B cell (primary cell): ENCODE measurements around the gene AP2B1. TPM values are rescaled to one million over a fixed set of nuclear protein-coding genes. Genes with fewer than 3 reads are reported as not detected.

ENCODE experiments used
- ATAC-seq: fragments of 200-7000 bp; cut with Tn5 transposase; one replicate; pipeline ENCODE4 v1.10.0; 2021; ENCODE audit warnings: low read depth, mild to moderate bottlenecking, moderate number of reproducible peaks, moderate library complexity
- CTCF ChIA-PET: fragments of 350-600 bp; sonication (Branson Sonifier 250); formaldehyde crosslinking; loops from one replicate; lab custom pipeline; 2021; ENCODE audit warnings: antibody characterized with exemption, inconsistent platforms; lab: Charles Lee
- POLR2A ChIA-PET: fragments of 350-600 bp; sonication (Branson Sonifier 250); formaldehyde crosslinking; loops from one replicate; lab custom pipeline; 2021; ENCODE audit warnings: antibody characterized with exemption; lab: Charles Lee
- DNase-seq: peaks from one replicate; pipeline ENCODE4 v3.0.0; 2013
- H2AFZ ChIP-seq: 2 replicates; pipeline ENCODE4 v1.6.1; 2012; ENCODE audit warnings: mild to moderate bottlenecking, low read depth, low read length; ENCODE audit not compliant: insufficient read depth, poor library complexity, severe bottlenecking
- H3K27ac ChIP-seq, 2 donors: 1 replicate in 1 of 2; 2 replicates in 1 of 2; pipeline ENCODE4 v1.5.1; 2012 to 2013; ENCODE audit warnings: low read length in 2 of 2, mild to moderate bottlenecking in 2 of 2, moderate library complexity in 1 of 2
- H3K27me3 ChIP-seq, 4 experiments: fragments of 200-600 bp in 1 of 4; sonication (generic) in 1 of 4; replicated peaks in 1 of 4; 1 replicate in 2 of 4; 2 replicates in 2 of 4; pipeline versions ENCODE4 v1.6.1 to v1.7.0; 2013 to 2016; ENCODE audit warnings: low read length in 3 of 4, mild to moderate bottlenecking in 2 of 4, mixed read lengths in 1 of 4, moderate library complexity in 1 of 4; ENCODE audit not compliant: insufficient read depth in 4 of 4, control insufficient read depth in 3 of 4; ENCODE audit errors: control extremely low read depth in 1 of 4
- H3K36me3 ChIP-seq, 2 experiments: replicated peaks in 1 of 2; 1 replicate in 1 of 2; 2 replicates in 1 of 2; pipeline versions ENCODE4 v1.6.1 to v1.7.1; 2013; ENCODE audit warnings: low read length in 1 of 2; ENCODE audit not compliant: insufficient read depth in 2 of 2, control insufficient read depth in 1 of 2; ENCODE audit errors: control extremely low read depth in 1 of 2, extremely low read depth in 1 of 2
- H3K4me1 ChIP-seq, 2 donors: fragments of 200-600 bp in 1 of 2; sonication (generic) in 1 of 2; 1 replicate in 1 of 2; 2 replicates in 1 of 2; pipeline versions ENCODE4 v1.5.1 to v1.6.1; 2013 to 2017; ENCODE audit warnings: low read length in 2 of 2; ENCODE audit not compliant: control insufficient read depth in 2 of 2, insufficient read depth in 2 of 2
- H3K4me2 ChIP-seq: replicated peaks from 2 replicates; pipeline ENCODE3; 2012; ENCODE audit warnings: mild to moderate bottlenecking, low read depth, low read length; ENCODE audit not compliant: poor library complexity, severe bottlenecking
- H3K4me3 ChIP-seq, 5 experiments: fragments of 200-600 bp in 1 of 5; sonication (generic) in 1 of 5; 1 replicate in 3 of 5; 2 replicates in 2 of 5; pipeline versions ENCODE4 v1.5.1 to v1.7.0; 2011 to 2016; ENCODE audit warnings: low read length in 4 of 5, mild to moderate bottlenecking in 4 of 5, low read depth in 2 of 5, control low read depth in 1 of 5, moderate library complexity in 1 of 5; ENCODE audit not compliant: insufficient read depth in 1 of 5; ENCODE audit errors: control extremely low read depth in 1 of 5, extremely low read depth in 1 of 5
- H3K79me2 ChIP-seq: fragments of 200-600 bp; sonication (generic); one replicate; pipeline ENCODE4 v1.6.0; 2016; ENCODE audit warnings: low read length; ENCODE audit not compliant: control insufficient read depth, insufficient read depth
- H3K9ac ChIP-seq: fragments of 200-600 bp; sonication (generic); 2 replicates; pipeline ENCODE4 v1.6.1; 2017; ENCODE audit warnings: mild to moderate bottlenecking, low read length, moderate library complexity
- H3K9me3 ChIP-seq, 3 donors: one replicate each; pipeline versions ENCODE4 v1.6.1 to v1.7.1; 2013; ENCODE audit warnings: low read length in 2 of 3; ENCODE audit not compliant: control insufficient read depth in 2 of 3, insufficient read depth in 1 of 3; ENCODE audit errors: control extremely low read depth in 1 of 3
- H4K20me1 ChIP-seq: 2 replicates; pipeline ENCODE4 v1.6.0; 2012; ENCODE audit warnings: mild to moderate bottlenecking, low read length; ENCODE audit not compliant: insufficient read depth, control insufficient read depth, poor library complexity, severe bottlenecking
- H3K27ac Mint-ChIP-seq: one replicate; pipeline ENCODE4 v1.8.0; 2021; ENCODE audit warnings: mixed read lengths
- H3K27me3 Mint-ChIP-seq: one replicate; pipeline ENCODE4 v1.8.0; 2021; ENCODE audit warnings: mixed read lengths
- H3K4me1 Mint-ChIP-seq: one replicate; pipeline ENCODE4 v1.8.0; 2021; ENCODE audit warnings: mixed read lengths
- H3K4me3 Mint-ChIP-seq: one replicate; pipeline ENCODE4 v1.8.0; 2021; ENCODE audit warnings: mixed read lengths
- H3K9me3 Mint-ChIP-seq: one replicate; pipeline ENCODE4 v1.8.0; 2022; ENCODE audit warnings: mixed read lengths; ENCODE audit not compliant: insufficient read depth
- CTCF ChIP-seq: fragments of 200-600 bp; IDR thresholded peaks from one replicate; pipeline ENCODE4 v1.8.0; 2022; ENCODE audit warnings: antibody characterized with exemption, mild to moderate bottlenecking
- EZH2 ChIP-seq: IDR thresholded peaks from 2 replicates; pipeline ENCODE4 v1.6.1; 2012; ENCODE audit warnings: borderline replicate concordance, low read depth, mild to moderate bottlenecking, moderate library complexity, low read length; ENCODE audit not compliant: insufficient read depth, poor library complexity, severe bottlenecking
- WGBS: methylation state at CpG from one replicate; pipeline ENCODE4 v1.1.5; 2013; ENCODE audit warnings: missing lambda C conversion rate; ENCODE audit not compliant: insufficient coverage; 5-methylcytosine and 5-hydroxymethylcytosine counted together
- intact Hi-C: fragments of 100-400 bp; cut with micrococcal nuclease; formaldehyde crosslinking; loops from one replicate; pipeline ENCODE4 v1.10.0; 2022
- polyA plus RNA-seq: library from polyadenylated mRNA; depleted of rRNA; stranded (reverse); fragments of >200 nt; gene quantifications from 2 replicates; pipeline ENCODE4 v1.2.3, GENCODE V29; 2012
- total RNA-seq, 2 donors: library from RNA; stranded (reverse); fragments of 120-200 nt in 1 of 2; gene quantifications; 1 replicate in 1 of 2; 2 replicates in 1 of 2; pipeline versions ENCODE4 v1.2.3 to v1.2.4, GENCODE V29; 2013 to 2022

Gene AP2B1
- total and polyA plus RNA-seq, 2 donors (not counting 1 experiment from before 2014, with no cell fraction given) = 33.1 to 123 TPM

GRCh38 chr17:35731917-35732805 is 145.0 kb downstream of the AP2B1 start:
- peaks cover 11% of the 10 kb centered on the region for H3K27me3 Mint-ChIP-seq
- no peaks in the 10 kb centered on the region for H3K36me3 ChIP-seq
- DNase-seq (no peak), ATAC-seq (no peak)
- ChIA-PET POLR2A (interaction anchor here (0.6 kb wide), 1 partner anchor 74 kb away, joined by 7 read pairs; no protein-coding TSS in a partner anchor), CTCF (interaction anchor here (1.3 to 1.5 kb wide), 2 partner anchors 13 to 15 kb away, joined by 3 to 4 read pairs; no protein-coding TSS in a partner anchor)
- H3K79me2 ChIP-seq = no peaks in the 10 kb centered on the region
- H3K27ac Mint-ChIP-seq = no peak overlapping the region
- H4K20me1 ChIP-seq = no peaks in the 10 kb centered on the region
- H3K4me1 Mint-ChIP-seq = peaks cover 15% of the 10 kb centered on the region
- no peak overlapping the region for H3K9ac ChIP-seq
- H3K27ac ChIP-seq = no peak overlapping the region
- peak overlapping the region; percentile 76 for H3K4me3 Mint-ChIP-seq
- H2AFZ ChIP-seq = no peak overlapping the region
- intact Hi-C loops = no loop called here
- H3K27me3 ChIP-seq = peaks cover 0 to 12% (median 0%) of the 10 kb centered on the region in 4 experiments
- H3K9me3 Mint-ChIP-seq = no peaks in the 10 kb centered on the region
- no peaks in the 10 kb centered on the region for H3K9me3 ChIP-seq
- H3K4me3 ChIP-seq = peak overlapping the region in 2 of 5 experiments; percentile 31 to 40
- TF ChIP-seq CTCF = no peak
- no peak for TF ChIP-seq EZH2
- peaks cover 9 to 11% of the 10 kb centered on the region in 2 donors for H3K4me1 ChIP-seq
- WGBS = 58% methylated on average over 23 of the region's 47 CpGs
- H3K4me2 ChIP-seq = peak overlapping the region; percentile 79

- Mint-ChIP-seq H3K27me3 (peaks cover 11% of the 10 kb centered on the region), H3K9me3 (no peaks in the 10 kb centered on the region), H3K4me1 (peaks cover 15% of the 10 kb centered on the region), H3K27ac (no peak overlapping the region), H3K4me3 (peak overlapping the region; percentile 76)
- no peaks in the 10 kb centered on the region for H4K20me1 ChIP-seq
- TF ChIP-seq CTCF = no peak
- no peak for TF ChIP-seq EZH2
- CTCF ChIA-PET = no interaction called here
- no peak overlapping the region for H3K4me2 ChIP-seq
- POLR2A ChIA-PET = no interaction called here
- no peak overlapping the region for H3K4me3 ChIP-seq
- no peak overlapping the region for H3K9ac ChIP-seq
- no peak for ATAC-seq
- H3K27ac ChIP-seq = no peak overlapping the region
- no peaks in the 10 kb centered on the region for H3K36me3 ChIP-seq
- peaks cover 0 to 12% (median 0%) of the 10 kb centered on the region in 4 experiments for H3K27me3 ChIP-seq
- intact Hi-C loops = no loop called here
- peaks cover 9 to 11% of the 10 kb centered on the region in 2 donors for H3K4me1 ChIP-seq
- DNase-seq = no peak
- no peak overlapping the region for H2AFZ ChIP-seq
- H3K9me3 ChIP-seq = no peaks in the 10 kb centered on the region
- WGBS = no CpG with 5 or more reads among the region's 1 CpG
- H3K79me2 ChIP-seq = no peaks in the 10 kb centered on the region
Measured at GRCh38 chr17:35732806-35733136, 145.6 kb downstream of the AP2B1 start.
